Tibial artery (tissue), 4 donors: Measurements from ENCODE around the gene SLC7A1.

Source experiments
- DNase-seq, 2 donors: peaks; one replicate each; pipeline ENCODE4 v3.0.0-alpha.2; 2019
- H3K27ac ChIP-seq, 2 donors: fragments of 200-600 bp; sonication (generic) in 1 of 2; 1 replicate in 1 of 2; 2 replicates in 1 of 2; pipeline ENCODE4 v1.5.1; 2018 to 2019; ENCODE audit warnings: mild to moderate bottlenecking in 1 of 2
- H3K27me3 ChIP-seq, 2 donors: fragments of 200-600 bp; sonication (generic) in 1 of 2; one replicate each; pipeline versions ENCODE4 v1.5.1 to v1.6.0; 2016 to 2019
- H3K36me3 ChIP-seq, 3 donors: fragments of 200-600 bp; sonication (generic) in 2 of 3; one replicate each; pipeline ENCODE4 v1.5.1; 2016 to 2019; ENCODE audit warnings: mild to moderate bottlenecking in 2 of 3
- H3K4me1 ChIP-seq, 4 donors: fragments of 200-600 bp; sonication (generic) in 2 of 4; 1 replicate in 3 of 4; 2 replicates in 1 of 4; pipeline ENCODE4 v1.5.1; 2016 to 2019
- H3K4me3 ChIP-seq, 2 donors: fragments of 200-600 bp; sonication (generic) in 1 of 2; 1 replicate in 1 of 2; 2 replicates in 1 of 2; pipeline ENCODE4 v1.5.1; 2018 to 2019; ENCODE audit warnings: mild to moderate bottlenecking in 2 of 2
- H3K9me3 ChIP-seq, 3 donors: fragments of 200-600 bp; sonication (generic) in 1 of 3; one replicate each; pipeline ENCODE4 v1.5.1; 2016 to 2019
- CTCF ChIP-seq, 2 experiments: fragments of 200-600 bp in 1 of 2; fragments of 450-650 bp in 1 of 2; IDR thresholded peaks; one replicate each; pipeline ENCODE4 v1.5.1; 2017 to 2019; ENCODE audit warnings: antibody characterized with exemption in 2 of 2, mild to moderate bottlenecking in 1 of 2, moderate library complexity in 1 of 2
- intact Hi-C: fragments of 100-400 bp; cut with DNase I; formaldehyde crosslinking; loops from one replicate; pipeline ENCODE4 v1.15.0; 2023; ENCODE audit warnings: low total_unique reads

SLC7A1 gene

DNA sequence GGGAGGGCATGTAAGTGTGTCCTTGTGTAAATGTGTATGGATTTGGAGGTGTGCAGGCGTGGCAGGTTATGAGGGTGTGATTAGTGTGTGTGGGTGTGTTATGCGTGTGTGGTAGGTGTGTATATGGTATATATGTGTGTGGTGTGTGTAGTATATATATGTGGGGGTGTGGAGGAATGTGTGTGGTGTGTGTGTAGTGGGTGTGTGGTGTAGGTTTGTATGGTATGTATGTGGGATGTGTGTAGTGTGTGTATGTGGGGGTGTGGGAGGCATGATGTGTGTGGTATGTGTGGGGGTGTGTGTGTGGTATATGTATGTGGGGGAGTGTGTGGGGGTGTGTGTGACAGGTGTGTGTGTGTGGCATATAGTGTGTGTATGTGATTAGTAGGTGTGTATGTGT is 104.2 kb downstream of the SLC7A1 start:
- TF ChIP-seq CTCF (IDR thresholded peaks at IDR 0.05) = no peak
- no peak for DNase-seq
- Histone ChIP-seq H3K27ac (no peak overlapping the region), H3K36me3 (no peaks in the 10 kb centered on the region), H3K27me3 (peaks cover 0 to 4% of the 10 kb centered on the region in 2 donors), H3K9me3 (no peaks in the 10 kb centered on the region), H3K4me3 (no peak overlapping the region), H3K4me1 (no peaks in the 10 kb centered on the region)
- intact Hi-C loops = no loop called here

GRCh38 chr13:29490561-29490885 is 105.0 kb downstream of the SLC7A1 start:
- no peaks in the 10 kb centered on the region for H3K9me3 ChIP-seq
- TF ChIP-seq CTCF (IDR thresholded peaks at IDR 0.05) = no peak
- no peaks in the 10 kb centered on the region for H3K4me1 ChIP-seq
- intact Hi-C loops = no loop called here
- H3K27ac ChIP-seq = no peak overlapping the region
- no peak overlapping the region for H3K4me3 ChIP-seq
- H3K27me3 ChIP-seq = peaks cover 0 to 4% of the 10 kb centered on the region in 2 donors
- no peaks in the 10 kb centered on the region for H3K36me3 ChIP-seq
- DNase-seq = no peak

DNA sequence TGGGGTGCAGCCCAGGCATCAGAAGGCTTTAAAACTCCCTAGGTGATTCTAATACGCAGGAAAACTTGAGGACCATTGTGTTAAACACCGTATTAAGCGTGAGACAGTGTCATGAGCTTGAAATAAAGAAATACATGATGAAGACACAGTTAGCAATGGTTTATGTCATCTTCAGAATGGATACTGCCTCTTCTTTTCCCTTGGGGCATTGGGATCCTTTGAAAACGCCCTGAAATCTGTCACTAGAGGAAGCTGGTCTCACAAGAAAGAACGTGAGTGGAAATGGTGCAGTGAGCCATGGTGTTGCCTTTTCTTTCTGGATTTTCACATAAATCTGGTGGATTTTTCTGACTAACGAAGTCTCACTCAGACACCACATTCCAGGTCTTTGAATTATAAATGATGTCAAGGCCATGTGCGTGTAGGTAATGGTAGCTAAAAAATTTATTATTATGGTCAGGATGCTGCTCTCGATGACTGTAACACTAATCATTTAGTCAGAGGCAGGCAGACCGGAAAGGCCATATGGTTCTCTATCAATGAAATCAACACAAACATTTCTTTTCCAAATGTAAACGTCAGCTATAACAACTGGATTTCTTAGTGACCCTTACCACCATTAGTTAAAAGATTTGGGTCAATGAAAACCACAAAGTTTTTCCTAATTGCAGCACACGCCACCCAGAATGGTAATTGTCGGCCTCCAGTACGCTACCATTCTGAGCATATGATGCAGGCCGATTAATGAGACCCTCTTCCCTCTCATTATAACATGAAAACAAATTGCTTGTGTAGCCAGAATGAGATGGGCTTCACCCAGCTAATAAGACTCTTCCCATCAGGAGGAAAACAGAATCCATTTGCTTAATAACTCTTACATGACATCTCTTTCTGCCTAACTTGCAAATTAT is 105.6 kb downstream of the SLC7A1 start:
- Histone ChIP-seq H3K27me3 (peaks cover 0 to 4% of the 10 kb centered on the region in 2 donors), H3K27ac (no peak overlapping the region), H3K9me3 (no peaks in the 10 kb centered on the region), H3K4me1 (no peaks in the 10 kb centered on the region), H3K36me3 (no peaks in the 10 kb centered on the region), H3K4me3 (no peak overlapping the region)
- DNase-seq = no peak
- intact Hi-C loops = no loop called here
- no peak for TF ChIP-seq CTCF (IDR thresholded peaks at IDR 0.05)

- Histone ChIP-seq H3K27me3 (no peaks in the 10 kb centered on the region), H3K27ac (no peak overlapping the region), H3K4me3 (no peak overlapping the region), H3K9me3 (no peaks in the 10 kb centered on the region), H3K36me3 (no peaks in the 10 kb centered on the region), H3K4me1 (no peaks in the 10 kb centered on the region)
- DNase-seq = no peak
- intact Hi-C loops = no loop called here
- TF ChIP-seq CTCF (IDR thresholded peaks at IDR 0.05) = no peak
Measured at GRCh38 chr13:29487466-29488454, 107.7 kb downstream of the SLC7A1 start.

- H3K27me3 ChIP-seq = no peaks in the 10 kb centered on the region
- DNase-seq = no peak
- intact Hi-C loops = no loop called here
- H3K27ac ChIP-seq = no peak overlapping the region
- TF ChIP-seq CTCF (IDR thresholded peaks at IDR 0.05) = no peak
- no peaks in the 10 kb centered on the region for H3K4me1 ChIP-seq
- no peaks in the 10 kb centered on the region for H3K9me3 ChIP-seq
- no peak overlapping the region for H3K4me3 ChIP-seq
- no peaks in the 10 kb centered on the region for H3K36me3 ChIP-seq
Measured at GRCh38 chr13:29486551-29486950, 108.9 kb downstream of the SLC7A1 start.
